ENCODE results near the gene ITGA3.
"Not testable (repeated sequence)": the region's sequence is repeated elsewhere in the genome, so short reads cannot be mapped to it uniquely, and the experiment has no call there.

The ITGA3 gene

GRCh38 chr17:50035421-50035879, 20.5 kb upstream of the ITGA3 start:
- DNase-seq (ENCODE audit: low read depth in 2 of 2) = no peak

- no peak for DNase-seq (ENCODE audit: low read depth in 2 of 2)
Measured at GRCh38 chr17:50035945-50036344, 20.0 kb upstream of the ITGA3 start.

- no peak for DNase-seq (ENCODE audit: low read depth in 2 of 2)
Measured at GRCh38 chr17:50036455-50037261, 19.3 kb upstream of the ITGA3 start.

GRCh38 chr17:50037321-50038107, 18.4 kb upstream of the ITGA3 start:
- no peak for DNase-seq (ENCODE audit: low read depth in 2 of 2)

GRCh38 chr17:50039058-50039457, 16.9 kb upstream of the ITGA3 start:
- no peak for DNase-seq (ENCODE audit: low read depth in 2 of 2)

GRCh38 chr17:50040496-50040895, 15.4 kb upstream of the ITGA3 start:
- not testable (repeated sequence) for DNase-seq (ENCODE audit: low read depth in 2 of 2)

GRCh38 chr17:50042211-50042610, 13.7 kb upstream of the ITGA3 start:
- no peak for DNase-seq (ENCODE audit: low read depth in 2 of 2)

GRCh38 chr17:50043290-50044148, 12.4 kb upstream of the ITGA3 start:
- DNase-seq (ENCODE audit: low read depth in 2 of 2) = no peak

GRCh38 chr17:50044483-50044882, 11.4 kb upstream of the ITGA3 start:
- no peak for DNase-seq (ENCODE audit: low read depth in 2 of 2)

- no peak for DNase-seq (ENCODE audit: low read depth in 2 of 2)
Measured at GRCh38 chr17:50045154-50045553, 10.8 kb upstream of the ITGA3 start.

- no peak for DNase-seq (ENCODE audit: low read depth in 2 of 2)
Measured at GRCh38 chr17:50046179-50046578, 9.7 kb upstream of the ITGA3 start.

GRCh38 chr17:50046667-50047066, 9.2 kb upstream of the ITGA3 start:
- DNase-seq (ENCODE audit: low read depth in 2 of 2) = no peak

GRCh38 chr17:50047083-50047482, 8.8 kb upstream of the ITGA3 start:
- DNase-seq (ENCODE audit: low read depth in 2 of 2) = no peak

GRCh38 chr17:50047488-50048126, 8.3 kb upstream of the ITGA3 start:
- no peak for DNase-seq (ENCODE audit: low read depth in 2 of 2)

- no peak for DNase-seq (ENCODE audit: low read depth in 2 of 2)
Measured at GRCh38 chr17:50048146-50048720, 7.7 kb upstream of the ITGA3 start.

GRCh38 chr17:50048988-50049387, 6.9 kb upstream of the ITGA3 start:
- DNase-seq (ENCODE audit: low read depth in 2 of 2) = no peak

- no peak for DNase-seq (ENCODE audit: low read depth in 2 of 2)
Measured at GRCh38 chr17:50049636-50050035, 6.3 kb upstream of the ITGA3 start.

GRCh38 chr17:50050431-50051032, 5.4 kb upstream of the ITGA3 start:
- no peak for DNase-seq (ENCODE audit: low read depth in 2 of 2)

GRCh38 chr17:50051082-50051576, 4.8 kb upstream of the ITGA3 start:
- DNase-seq (ENCODE audit: low read depth in 2 of 2) = no peak

- no peak for DNase-seq (ENCODE audit: low read depth in 2 of 2)
Measured at GRCh38 chr17:50051606-50052005, 4.3 kb upstream of the ITGA3 start.
